GM18520 (cell line): Measurements from ENCODE around the gene RSU1.

Source experiments
- ATAC-seq: cut with Tn5 transposase; IDR thresholded peaks from one replicate; pipeline ENCODE4 v1.9.1; 2021; ENCODE audit not compliant: unreplicated experiment

Gene RSU1

GRCh38 chr10:16544099-16544498, 273.1 kb downstream of the RSU1 start:
- no peak for ATAC-seq
